Measurements from ENCODE around the gene SYCP2. TPM values are rescaled to one million over a fixed set of nuclear protein-coding genes. Genes with fewer than 3 reads are reported as not detected.

The SYCP2 gene
- total and polyA plus RNA-seq, 2 of the 8 experiments (the other 6 are each of a cell fraction or from before 2014, with no cell fraction given): 0.02 to 0.50 TPM

GRCh38 chr20:59823491-59824259, 109.8 kb downstream of the SYCP2 start (continued):
- TF ChIP-seq CHD7 (IDR thresholded peaks at IDR 0.05; ENCODE audit: insufficient replicate concordance, low read length) (no peak), CBX5 (IDR thresholded peaks at IDR 0.05; ENCODE audit: low read depth, low read length) (no peak), EGR1 (IDR thresholded peaks at IDR 0.05; ENCODE audit: borderline replicate concordance, low read depth, low read length) (no peak)

Measured in H1 (cell line).